VCaP (cell line): ENCODE data around the gene WNK2.
"Not testable (repeated sequence)": the region's sequence is repeated elsewhere in the genome, so short reads cannot be mapped to it uniquely, and the experiment has no call there.

Source experiments
- H3K27ac ChIP-seq: fragments of 450-650 bp; 2 replicates; pipeline ENCODE4 v1.5.1; 2017
- TF ChIP-seq, protein P1 (sequence below): fragments of 450-650 bp; conservative IDR thresholded peaks from 2 replicates; pipeline ENCODE4 v1.5.1; 2017; ENCODE audit warnings: mild to moderate bottlenecking, moderate library complexity

Gene WNK2

DNA sequence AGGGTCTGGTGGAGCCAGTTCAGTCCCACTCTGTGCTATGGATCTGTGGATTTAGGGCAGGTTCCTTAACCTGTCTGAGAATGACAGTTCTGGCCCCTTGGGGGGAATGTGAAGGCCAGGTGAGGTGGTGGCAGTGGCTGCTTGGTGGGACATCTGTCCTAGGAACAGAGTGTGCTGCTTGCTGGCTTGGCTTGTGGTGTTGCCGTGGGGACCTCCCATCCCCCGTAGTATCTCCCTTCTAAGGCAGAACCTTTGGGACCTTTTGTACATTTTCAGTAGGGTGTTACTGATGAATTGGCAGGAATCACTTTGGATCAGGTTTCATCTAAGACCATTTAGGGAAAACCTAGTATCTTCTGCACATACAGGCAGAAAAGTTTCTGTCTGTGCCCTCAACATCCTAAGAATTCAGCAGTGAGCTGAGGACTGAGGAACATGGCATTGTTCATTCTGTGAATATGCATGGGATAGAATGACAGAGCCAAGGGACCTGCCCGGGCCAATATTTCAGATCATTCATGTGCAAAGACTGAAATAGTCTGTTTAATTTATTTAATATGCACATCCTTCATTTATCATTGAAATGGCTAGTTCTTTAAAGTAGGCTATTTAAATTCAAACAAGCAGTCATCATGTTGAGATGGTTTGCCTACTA lies 64.6 kb downstream of the WNK2 start:
- TF ChIP-seq, protein P1, sequence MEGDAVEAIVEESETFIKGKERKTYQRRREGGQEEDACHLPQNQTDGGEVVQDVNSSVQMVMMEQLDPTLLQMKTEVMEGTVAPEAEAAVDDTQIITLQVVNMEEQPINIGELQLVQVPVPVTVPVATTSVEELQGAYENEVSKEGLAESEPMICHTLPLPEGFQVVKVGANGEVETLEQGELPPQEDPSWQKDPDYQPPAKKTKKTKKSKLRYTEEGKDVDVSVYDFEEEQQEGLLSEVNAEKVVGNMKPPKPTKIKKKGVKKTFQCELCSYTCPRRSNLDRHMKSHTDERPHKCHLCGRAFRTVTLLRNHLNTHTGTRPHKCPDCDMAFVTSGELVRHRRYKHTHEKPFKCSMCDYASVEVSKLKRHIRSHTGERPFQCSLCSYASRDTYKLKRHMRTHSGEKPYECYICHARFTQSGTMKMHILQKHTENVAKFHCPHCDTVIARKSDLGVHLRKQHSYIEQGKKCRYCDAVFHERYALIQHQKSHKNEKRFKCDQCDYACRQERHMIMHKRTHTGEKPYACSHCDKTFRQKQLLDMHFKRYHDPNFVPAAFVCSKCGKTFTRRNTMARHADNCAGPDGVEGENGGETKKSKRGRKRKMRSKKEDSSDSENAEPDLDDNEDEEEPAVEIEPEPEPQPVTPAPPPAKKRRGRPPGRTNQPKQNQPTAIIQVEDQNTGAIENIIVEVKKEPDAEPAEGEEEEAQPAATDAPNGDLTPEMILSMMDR: no peak
- H3K27ac ChIP-seq: 0 out of 2 replicates have a peak overlapping the region, but pooled peaks have one; percentile 5

DNA sequence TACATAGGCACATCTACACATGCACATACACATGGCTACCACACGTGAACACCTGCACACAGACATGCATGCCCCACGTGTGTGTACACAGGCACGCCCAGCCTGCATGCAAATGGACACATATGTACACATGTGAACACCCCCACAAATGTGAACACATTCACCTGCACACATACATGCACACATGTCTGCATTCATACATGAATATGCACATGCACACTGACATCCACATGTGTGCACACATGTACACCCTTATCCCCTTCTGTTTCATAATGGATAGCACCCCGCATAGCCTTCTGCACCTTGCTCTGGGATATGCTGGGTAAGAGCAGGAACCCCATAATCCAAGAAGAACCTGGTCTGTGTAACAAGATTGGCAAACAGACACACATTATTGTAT lies 66.2 kb downstream of the WNK2 start:
- TF ChIP-seq, protein P1: no peak
- H3K27ac ChIP-seq: no peak overlapping the region

GRCh38 chr9:93251309-93251708 lies 67.4 kb downstream of the WNK2 start:
- not testable (repeated sequence) for H3K27ac ChIP-seq

DNA sequence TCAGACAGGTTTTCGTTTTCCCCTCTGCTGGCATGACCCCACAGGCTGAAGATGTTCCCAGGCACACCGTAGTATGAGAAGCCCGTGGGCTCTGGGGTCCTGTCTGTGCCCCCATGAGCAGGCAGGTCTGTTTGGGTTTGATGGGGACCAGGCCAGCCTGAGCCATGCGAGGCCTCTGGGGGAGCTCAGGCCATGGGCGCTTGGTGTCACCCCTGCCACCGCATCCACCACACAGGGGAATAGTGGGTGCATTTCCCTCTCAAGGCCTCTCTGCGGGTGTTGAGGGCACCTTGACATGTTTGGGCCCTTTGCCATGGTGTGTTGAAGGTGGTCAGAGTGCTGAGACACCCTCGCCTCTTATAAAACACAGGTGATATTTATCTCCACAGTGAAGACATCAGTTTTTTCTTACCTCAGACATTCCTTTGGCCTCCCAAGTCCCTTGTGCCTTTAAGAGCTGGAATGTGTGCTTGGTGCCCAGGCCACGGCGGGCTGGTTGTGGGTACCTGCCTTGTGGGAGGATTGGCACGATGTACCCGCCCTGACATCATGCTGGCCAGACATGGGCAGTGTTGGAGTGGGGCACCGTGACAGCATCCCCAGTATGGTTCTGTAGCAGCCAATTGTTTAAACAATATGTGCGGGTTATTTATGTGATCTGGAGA lies 68.3 kb downstream of the WNK2 start:
- TF ChIP-seq, protein P1: no peak

DNA sequence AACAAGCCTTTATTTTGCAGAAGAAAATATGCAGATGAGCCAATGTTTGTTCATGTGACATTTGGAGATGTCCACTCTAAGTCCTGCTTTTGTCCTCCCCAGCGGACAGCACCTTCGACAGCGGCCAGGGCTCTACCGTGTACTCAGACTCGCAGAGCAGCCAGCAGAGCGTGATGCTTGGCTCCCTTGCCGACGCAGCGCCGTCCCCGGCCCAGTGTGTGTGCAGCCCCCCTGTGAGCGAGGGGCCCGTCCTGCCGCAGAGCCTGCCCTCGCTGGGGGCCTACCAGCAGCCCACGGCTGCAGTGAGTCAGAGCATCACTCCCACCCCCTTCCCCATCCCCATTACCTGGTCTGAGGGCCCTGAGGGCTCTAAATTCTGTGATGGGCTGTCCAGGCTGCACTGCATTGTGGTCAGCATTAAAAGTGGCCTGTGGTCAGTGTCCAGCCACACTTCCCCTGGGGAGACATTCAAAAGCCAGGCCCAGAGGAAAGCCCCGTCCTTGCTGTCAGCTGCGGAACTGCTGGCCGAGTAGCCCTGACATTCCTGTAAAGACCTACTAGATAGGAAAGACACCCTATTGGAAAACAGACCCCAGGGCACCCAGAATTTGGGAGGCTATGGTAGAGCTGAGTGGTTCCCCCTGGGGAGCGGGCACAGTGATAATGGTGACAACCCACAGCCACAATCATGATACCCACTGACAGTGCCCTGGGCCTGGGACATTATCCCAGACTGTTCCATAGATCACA lies 69.0 kb downstream of the WNK2 start:
- TF ChIP-seq, protein P1: no peak
- H3K27ac ChIP-seq: no peak overlapping the region

More for the DNA sequence above, 68.3 kb downstream of the WNK2 start:
- H3K27ac ChIP-seq: no peak overlapping the region

DNA sequence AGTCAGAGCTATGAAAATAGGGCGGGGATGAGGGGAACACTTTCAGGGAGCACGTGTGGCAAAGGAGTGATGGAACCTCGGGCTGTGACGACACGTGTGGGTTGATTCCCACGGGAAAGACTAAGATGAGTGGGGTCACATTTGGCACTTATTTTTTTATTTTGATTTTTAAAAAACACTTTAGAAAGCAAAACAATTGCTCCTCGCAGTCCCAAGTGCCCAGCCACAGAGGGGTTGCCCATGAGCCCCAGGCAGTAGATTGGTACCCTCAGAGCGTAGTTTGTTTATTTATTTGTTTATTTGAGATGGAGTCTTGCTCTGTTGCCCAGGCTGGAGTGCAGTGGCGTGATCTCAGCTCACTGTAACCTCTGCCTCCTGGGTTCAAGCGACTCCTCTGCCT lies 69.7 kb downstream of the WNK2 start:
- TF ChIP-seq, protein P1: no peak
- no peak overlapping the region for H3K27ac ChIP-seq

DNA sequence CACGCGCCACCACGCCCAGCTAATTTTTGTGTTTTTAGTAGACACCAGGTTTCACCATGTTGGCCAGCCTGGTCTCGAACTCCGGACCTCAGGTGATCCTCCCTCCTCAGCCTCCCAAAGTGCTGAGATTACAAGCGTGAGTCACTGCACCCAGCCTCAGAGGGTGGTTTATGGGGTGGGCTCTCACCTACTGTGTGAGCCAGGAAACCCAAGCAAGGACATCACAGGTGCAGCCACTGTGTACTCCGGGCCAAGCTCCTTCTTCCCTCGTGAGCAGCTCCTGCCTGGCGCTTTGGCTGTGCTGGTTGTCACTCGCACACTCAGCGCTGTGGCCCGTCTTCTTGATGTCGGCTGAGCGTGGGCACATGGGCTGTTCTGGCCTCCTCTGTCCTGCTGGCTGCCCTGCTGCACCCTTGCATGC lies 70.1 kb downstream of the WNK2 start:
- no peak overlapping the region for H3K27ac ChIP-seq
- TF ChIP-seq, protein P1: no peak
